Activated CD4-positive, alpha-beta T cell treated with anti-CD3 and anti-CD28 coated beads for 4 hours (primary cell): ENCODE data around the gene CPB2.

ENCODE experiments used
- DNase-seq, 2 donors: peaks; one replicate each; pipeline ENCODE4 v3.0.0-alpha.2; 2020

The CPB2 gene, protein sequence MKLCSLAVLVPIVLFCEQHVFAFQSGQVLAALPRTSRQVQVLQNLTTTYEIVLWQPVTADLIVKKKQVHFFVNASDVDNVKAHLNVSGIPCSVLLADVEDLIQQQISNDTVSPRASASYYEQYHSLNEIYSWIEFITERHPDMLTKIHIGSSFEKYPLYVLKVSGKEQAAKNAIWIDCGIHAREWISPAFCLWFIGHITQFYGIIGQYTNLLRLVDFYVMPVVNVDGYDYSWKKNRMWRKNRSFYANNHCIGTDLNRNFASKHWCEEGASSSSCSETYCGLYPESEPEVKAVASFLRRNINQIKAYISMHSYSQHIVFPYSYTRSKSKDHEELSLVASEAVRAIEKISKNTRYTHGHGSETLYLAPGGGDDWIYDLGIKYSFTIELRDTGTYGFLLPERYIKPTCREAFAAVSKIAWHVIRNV

DNA sequence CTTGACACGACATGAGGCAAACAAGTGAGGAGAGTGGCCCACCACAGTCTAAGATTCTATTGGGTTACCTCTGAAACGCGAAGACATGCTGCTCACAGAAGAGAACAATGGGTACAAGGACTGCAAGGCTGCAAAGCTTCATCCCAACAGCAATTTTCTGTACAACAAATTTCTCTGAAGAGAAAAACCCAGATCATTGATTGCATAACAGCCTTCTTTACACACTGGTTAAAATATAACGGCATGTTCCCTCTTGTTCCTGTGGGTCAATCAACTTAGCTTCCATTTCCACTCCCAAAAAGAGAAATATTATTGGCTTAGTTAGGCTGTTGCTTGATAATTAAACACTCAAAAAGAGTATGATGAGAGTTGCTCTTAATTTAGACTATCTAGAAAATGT, at the start of gene CPB2:
Gene CPB2 (minus strand): TSS at position 166 of the 400 bp plus-strand sequence. CDS start 24 bp downstream, at position 142.
- no peak for DNase-seq

GRCh38 chr13:46154136-46154801, 49.4 kb upstream of the CPB2 start:
- no peak for DNase-seq

GRCh38 chr13:46152627-46153328, 47.9 kb upstream of the CPB2 start:
- no peak for DNase-seq

DNA sequence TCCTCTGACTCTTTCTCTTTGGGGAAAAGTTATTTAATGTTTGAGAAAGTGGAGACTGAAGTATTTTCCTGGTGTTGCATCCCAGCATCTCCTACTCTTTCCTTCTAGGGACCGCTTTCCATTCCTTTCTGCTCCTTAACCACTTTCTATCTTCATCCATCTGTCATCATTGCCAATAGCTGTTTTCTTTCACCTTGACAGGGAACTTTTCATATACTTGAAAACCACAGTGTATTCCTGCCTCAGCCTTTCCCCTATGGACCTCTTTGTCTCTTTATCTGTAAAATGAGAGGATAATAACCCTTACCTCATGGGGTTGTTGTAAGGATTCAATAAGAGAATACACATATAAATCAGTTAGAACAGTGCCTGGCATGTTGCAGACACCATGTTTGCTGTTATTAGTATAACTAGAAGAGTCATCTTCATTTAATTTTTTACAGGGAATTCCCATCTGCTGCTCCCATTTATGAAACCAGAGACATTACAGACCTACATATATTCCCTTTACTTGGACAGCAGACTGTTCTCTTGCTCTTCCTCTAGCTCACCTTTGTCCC, 45.4 kb upstream of the CPB2 start:
- DNase-seq = no peak

- peak in 1 of 2 donors; percentile 31 for DNase-seq
Measured at GRCh38 chr13:46149272-46150133, 44.7 kb upstream of the CPB2 start.

DNA sequence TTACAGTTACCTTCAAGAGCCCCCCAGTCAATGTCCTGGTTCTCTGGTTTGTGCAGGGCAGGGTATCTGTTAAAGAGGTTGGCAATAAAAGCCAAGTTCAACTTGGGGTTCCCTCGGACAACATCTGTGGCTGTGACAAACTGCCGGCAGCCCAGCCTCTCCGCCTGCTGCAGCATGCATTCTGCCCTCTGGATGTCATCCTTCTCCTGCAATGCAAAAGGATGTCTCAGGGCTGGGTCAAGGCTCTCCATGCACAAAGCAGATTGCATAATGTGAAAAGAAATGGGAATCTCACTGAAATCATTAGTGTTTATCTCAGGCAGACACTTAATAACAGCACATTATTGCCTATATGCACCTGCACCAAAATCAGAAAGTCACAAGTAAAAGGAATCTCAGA, 42.1 kb upstream of the CPB2 start:
- no peak for DNase-seq

- no peak for DNase-seq
Measured at GRCh38 chr13:46145950-46146349, 41.1 kb upstream of the CPB2 start.

DNA sequence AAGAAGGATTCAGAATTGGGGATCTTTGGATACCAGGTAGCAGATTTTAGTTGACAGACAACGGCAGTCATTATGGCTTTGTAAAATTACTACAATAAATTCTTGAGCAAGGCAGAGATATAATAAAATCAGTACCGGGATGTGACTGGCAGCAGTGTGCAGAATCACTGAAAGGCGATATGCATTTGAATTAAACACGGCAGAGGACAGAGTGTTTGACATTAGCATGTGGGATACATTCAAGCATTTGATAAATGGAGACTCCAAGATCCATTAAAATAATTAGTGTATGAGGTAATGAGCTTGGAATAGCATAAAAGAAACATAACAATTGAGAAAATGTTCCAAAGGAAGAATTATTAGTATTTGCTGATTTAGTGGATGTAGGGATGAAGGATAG, 40.3 kb upstream of the CPB2 start:
- no peak for DNase-seq

GRCh38 chr13:46143184-46143701, 38.4 kb upstream of the CPB2 start:
- no peak for DNase-seq

GRCh38 chr13:46142776-46143175, 37.9 kb upstream of the CPB2 start:
- DNase-seq = no peak

DNA sequence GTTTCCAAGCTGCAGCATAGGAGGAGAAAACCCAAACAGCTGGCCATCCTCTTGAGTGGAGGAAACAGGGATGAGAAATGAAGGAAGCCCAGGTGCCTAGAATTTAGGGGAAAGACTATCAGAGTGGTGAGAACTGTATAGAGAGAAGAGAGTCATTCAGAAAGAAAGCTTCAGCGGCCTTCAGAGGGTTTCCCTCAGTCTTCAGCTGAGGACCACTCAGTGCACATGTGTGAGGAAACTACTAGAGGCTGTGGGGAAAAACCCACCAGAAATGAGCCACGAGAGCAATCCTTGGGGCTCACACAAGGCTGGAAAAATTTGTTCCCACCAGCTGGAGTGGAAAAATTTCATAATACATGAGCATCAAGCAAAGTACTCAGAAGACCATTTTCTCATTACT, 35.2 kb upstream of the CPB2 start:
- no peak for DNase-seq

DNA sequence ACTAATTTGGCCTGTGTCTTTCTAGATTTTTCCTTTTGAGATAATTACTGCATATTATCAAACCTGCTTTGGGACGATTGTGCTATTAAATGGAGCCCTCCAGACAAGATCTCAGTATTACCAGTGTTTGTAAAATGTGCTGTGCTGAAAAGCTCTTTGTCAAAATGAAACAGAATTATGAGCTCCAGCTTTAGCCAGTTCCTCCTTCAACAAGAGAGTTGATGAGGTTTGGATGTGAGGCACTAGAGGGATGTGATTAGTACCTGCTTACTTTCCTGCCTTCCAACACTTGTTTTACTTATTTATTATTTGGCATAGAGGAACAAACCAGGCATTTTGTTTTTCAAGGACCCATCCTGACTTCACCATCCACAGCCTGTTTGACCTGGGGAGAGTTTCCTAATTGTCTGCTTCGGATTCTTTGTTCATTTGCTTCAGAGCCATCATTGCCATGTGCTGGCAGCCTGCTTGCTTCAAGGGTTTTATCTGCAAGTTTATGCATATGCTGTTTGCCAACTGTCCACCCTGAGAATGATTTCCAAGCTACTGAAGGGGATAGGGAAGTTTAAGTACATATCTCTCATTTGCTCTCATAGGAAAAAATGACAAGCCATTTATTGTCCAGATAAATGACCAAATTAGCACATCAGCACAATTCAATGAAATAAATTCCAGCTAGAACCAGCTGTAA, 32.9 kb upstream of the CPB2 start:
- no peak for DNase-seq

GRCh38 chr13:46136688-46137087, 31.9 kb upstream of the CPB2 start:
- no peak for DNase-seq

DNA sequence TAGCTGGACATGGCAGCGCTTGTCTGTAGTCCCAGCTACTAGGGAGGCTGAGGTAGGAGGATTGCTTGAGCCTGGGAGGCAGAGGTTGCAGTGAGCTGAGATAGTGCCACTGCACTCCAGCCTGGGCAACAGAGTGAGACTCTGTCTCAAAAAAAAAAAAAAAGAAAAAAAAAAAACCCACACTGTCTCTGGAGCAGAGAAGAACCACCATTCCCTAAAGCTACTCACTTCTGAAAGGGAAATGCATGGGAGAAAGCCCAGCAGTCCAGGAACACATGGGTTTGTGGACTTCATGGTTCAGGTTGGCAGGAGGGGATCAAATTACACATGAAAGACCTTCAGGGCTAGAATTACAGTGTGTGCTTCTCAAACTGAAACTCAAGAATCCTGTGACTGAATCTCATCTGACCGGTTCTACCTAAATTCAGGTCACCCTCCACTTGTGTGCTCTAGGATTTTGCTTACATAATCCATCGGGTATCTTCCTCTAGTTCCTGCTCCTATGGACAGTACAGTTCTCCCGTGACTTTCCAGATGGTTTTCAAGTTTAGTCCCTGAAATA, 30.2 kb upstream of the CPB2 start:
- DNase-seq = no peak

DNA sequence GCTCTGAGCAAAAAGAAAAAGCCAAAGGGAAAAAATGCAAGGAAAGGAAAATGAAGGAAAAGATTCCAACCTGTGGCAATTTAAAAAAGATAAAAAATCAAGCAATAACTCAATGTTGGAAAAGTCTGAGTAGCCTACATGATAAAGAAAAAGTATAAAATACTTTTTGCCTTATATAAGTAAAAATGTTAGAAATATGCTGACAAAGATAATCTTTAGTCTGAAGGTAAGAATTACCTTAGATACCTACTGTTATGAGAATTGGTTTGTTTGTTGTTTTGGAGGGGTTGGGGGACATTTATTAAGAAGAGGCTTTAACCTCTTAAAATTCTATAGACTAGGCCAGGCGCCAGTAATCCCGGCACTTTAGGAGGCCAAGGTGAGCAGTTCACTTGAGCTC, 29.7 kb upstream of the CPB2 start:
- no peak for DNase-seq

- DNase-seq = no peak
Measured at GRCh38 chr13:46132109-46132508, 27.3 kb upstream of the CPB2 start.

DNA sequence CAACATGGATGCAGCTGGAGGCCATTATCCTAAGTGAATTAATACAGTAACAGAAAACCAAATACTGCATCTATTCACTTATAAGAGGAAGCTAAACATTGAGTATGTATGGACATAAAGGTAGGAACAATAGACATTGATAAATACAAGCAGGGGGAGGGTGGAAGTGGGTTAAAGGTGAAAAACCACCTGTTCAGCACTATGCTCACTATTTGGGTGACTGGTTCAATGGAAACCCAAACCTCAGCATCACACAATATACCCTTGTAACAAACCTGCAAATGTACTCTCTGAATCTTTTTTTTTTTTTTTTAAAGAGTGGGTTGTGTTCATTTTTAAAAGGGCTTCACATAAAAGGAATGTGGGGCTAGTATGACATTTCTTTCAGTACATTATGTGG, 26.9 kb upstream of the CPB2 start:
- DNase-seq = no peak

- no peak for DNase-seq
Measured at GRCh38 chr13:46129955-46130618, 25.3 kb upstream of the CPB2 start.

GRCh38 chr13:46129124-46129523, 24.3 kb upstream of the CPB2 start:
- no peak for DNase-seq

GRCh38 chr13:46127358-46128023, 22.7 kb upstream of the CPB2 start:
- DNase-seq = no peak
